ENCODE results near the gene NRP2.

DNA sequence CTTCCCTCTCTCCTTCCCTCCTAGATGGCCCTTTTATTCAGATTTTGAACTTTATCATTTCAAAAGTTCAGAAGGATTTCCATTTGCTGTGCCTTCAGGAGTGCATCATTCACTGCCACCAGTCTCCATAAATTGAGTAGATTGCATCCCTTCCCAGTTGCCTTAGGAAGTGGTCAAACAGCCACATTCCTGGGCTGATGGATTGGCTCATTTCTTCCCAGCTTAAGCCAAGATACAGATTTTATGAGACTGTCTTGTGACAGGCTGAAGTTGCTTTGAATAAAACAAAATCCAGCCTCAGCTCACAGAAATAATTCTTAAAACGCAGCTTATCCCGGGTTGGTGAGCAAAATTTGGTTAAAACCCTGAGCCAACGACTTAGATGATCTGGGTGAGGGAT is 9.8 kb downstream of the NRP2 start:
- TF ChIP-seq CEBPB (IDR thresholded peaks at IDR 0.05) (no peak), MAZ (IDR thresholded peaks at IDR 0.05; ENCODE audit: borderline replicate concordance, low read depth, low read length) (no peak), RAD21 (conservative IDR thresholded peaks at IDR 0.05 in 1 of 2, IDR thresholded peaks at IDR 0.05 in 1 of 2) (no peak), NR3C1 (IDR thresholded peaks at IDR 0.05) (no peak)
- TF ChIP-seq, protein P1, sequence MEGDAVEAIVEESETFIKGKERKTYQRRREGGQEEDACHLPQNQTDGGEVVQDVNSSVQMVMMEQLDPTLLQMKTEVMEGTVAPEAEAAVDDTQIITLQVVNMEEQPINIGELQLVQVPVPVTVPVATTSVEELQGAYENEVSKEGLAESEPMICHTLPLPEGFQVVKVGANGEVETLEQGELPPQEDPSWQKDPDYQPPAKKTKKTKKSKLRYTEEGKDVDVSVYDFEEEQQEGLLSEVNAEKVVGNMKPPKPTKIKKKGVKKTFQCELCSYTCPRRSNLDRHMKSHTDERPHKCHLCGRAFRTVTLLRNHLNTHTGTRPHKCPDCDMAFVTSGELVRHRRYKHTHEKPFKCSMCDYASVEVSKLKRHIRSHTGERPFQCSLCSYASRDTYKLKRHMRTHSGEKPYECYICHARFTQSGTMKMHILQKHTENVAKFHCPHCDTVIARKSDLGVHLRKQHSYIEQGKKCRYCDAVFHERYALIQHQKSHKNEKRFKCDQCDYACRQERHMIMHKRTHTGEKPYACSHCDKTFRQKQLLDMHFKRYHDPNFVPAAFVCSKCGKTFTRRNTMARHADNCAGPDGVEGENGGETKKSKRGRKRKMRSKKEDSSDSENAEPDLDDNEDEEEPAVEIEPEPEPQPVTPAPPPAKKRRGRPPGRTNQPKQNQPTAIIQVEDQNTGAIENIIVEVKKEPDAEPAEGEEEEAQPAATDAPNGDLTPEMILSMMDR (IDR thresholded peaks at IDR 0.05) = no peak

Data from A549 (cell line).